IMR-90 (cell line): ENCODE results near the gene RXRG.

Experiments used
- FOS ChIP-seq: fragments of 150-350 bp; IDR thresholded peaks from 2 replicates; pipeline ENCODE4 v1.6.1; 2016; ENCODE audit warnings: low read depth, low read length
- MAFK ChIP-seq: IDR thresholded peaks from 2 replicates; pipeline ENCODE4 v1.6.1; 2012; ENCODE audit warnings: low read depth, low read length, improper control_type of control experiment
- MAZ ChIP-seq: IDR thresholded peaks from 2 replicates; pipeline ENCODE4 v1.6.1; 2012; ENCODE audit warnings: low read depth, mild to moderate bottlenecking, low read length, improper control_type of control experiment, moderate library complexity, borderline replicate concordance
- POLR2A ChIP-seq: IDR thresholded peaks from 2 replicates; pipeline ENCODE4 v1.6.1; 2012; ENCODE audit warnings: mild to moderate bottlenecking, low read depth, low read length
- RAD21 ChIP-seq: IDR thresholded peaks from 2 replicates; pipeline ENCODE4 v1.6.1; 2012; ENCODE audit warnings: low read length, improper control_type of control experiment
- RCOR1 ChIP-seq: IDR thresholded peaks from 2 replicates; pipeline ENCODE4 v1.6.1; 2012; ENCODE audit warnings: mild to moderate bottlenecking, low read length, improper control_type of control experiment; ENCODE audit not compliant: insufficient replicate concordance
- RFX5 ChIP-seq: IDR thresholded peaks from 2 replicates; pipeline ENCODE4 v1.8.0; 2012; ENCODE audit warnings: low read depth, mild to moderate bottlenecking, low read length, moderate library complexity
- TF ChIP-seq, protein P1 (sequence below): conservative IDR thresholded peaks from 2 replicates; pipeline ENCODE4 v1.5.1; 2012; ENCODE audit warnings: mild to moderate bottlenecking, low read depth, low read length, improper control_type of control experiment
- TF ChIP-seq, protein P2 (sequence below): fragments of 150-350 bp; IDR thresholded peaks from 2 replicates; pipeline ENCODE4 v1.6.1; 2016; ENCODE audit warnings: low read depth, mild to moderate bottlenecking, low read length, moderate library complexity, borderline replicate concordance
- TF ChIP-seq, protein P3 (sequence below): fragments of 150-350 bp; IDR thresholded peaks from 2 replicates; pipeline ENCODE4 v1.6.1; 2017; ENCODE audit warnings: mild to moderate bottlenecking, antibody characterized with exemption, low read length, low read depth

DNA sequence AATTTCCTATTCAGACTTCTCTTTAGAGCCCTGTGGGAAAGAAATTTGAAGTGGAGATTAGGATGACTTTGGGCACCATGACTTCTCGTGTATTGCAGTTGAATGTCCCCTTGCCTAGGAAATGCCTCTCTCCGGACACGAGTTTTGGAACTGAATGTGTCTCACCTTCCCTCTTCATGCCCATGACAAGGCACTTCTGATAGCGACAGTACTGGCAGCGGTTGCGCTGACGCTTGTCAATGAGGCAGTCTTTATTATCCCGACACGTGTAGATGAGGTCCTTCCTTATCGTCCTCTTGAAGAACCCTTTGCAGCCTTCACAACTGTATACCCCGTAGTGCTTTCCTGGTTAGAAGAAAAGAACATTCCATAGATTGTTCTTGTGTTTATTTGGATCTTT lies 28.1 kb downstream of the RXRG start:
- TF ChIP-seq POLR2A (no peak), RFX5 (no peak), MAZ (no peak), RCOR1 (no peak), FOS (no peak), RAD21 (no peak), MAFK (no peak)
- TF ChIP-seq, protein P1, sequence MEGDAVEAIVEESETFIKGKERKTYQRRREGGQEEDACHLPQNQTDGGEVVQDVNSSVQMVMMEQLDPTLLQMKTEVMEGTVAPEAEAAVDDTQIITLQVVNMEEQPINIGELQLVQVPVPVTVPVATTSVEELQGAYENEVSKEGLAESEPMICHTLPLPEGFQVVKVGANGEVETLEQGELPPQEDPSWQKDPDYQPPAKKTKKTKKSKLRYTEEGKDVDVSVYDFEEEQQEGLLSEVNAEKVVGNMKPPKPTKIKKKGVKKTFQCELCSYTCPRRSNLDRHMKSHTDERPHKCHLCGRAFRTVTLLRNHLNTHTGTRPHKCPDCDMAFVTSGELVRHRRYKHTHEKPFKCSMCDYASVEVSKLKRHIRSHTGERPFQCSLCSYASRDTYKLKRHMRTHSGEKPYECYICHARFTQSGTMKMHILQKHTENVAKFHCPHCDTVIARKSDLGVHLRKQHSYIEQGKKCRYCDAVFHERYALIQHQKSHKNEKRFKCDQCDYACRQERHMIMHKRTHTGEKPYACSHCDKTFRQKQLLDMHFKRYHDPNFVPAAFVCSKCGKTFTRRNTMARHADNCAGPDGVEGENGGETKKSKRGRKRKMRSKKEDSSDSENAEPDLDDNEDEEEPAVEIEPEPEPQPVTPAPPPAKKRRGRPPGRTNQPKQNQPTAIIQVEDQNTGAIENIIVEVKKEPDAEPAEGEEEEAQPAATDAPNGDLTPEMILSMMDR = no peak
- TF ChIP-seq, protein P2, sequence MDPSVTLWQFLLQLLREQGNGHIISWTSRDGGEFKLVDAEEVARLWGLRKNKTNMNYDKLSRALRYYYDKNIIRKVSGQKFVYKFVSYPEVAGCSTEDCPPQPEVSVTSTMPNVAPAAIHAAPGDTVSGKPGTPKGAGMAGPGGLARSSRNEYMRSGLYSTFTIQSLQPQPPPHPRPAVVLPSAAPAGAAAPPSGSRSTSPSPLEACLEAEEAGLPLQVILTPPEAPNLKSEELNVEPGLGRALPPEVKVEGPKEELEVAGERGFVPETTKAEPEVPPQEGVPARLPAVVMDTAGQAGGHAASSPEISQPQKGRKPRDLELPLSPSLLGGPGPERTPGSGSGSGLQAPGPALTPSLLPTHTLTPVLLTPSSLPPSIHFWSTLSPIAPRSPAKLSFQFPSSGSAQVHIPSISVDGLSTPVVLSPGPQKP = no peak
- TF ChIP-seq, protein P3, sequence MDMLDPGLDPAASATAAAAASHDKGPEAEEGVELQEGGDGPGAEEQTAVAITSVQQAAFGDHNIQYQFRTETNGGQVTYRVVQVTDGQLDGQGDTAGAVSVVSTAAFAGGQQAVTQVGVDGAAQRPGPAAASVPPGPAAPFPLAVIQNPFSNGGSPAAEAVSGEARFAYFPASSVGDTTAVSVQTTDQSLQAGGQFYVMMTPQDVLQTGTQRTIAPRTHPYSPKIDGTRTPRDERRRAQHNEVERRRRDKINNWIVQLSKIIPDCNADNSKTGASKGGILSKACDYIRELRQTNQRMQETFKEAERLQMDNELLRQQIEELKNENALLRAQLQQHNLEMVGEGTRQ = no peak
